ENCODE results near the gene PPIL1. TPM values are rescaled to one million over a fixed set of nuclear protein-coding genes. Genes with fewer than 3 reads are reported as not detected.

The PPIL1 gene
- total RNA-seq, 4 donors from 2014 or later: 6.0 to 14.0 (median 6.4) TPM

- no peaks in the 10 kb centered on the region for H3K4me1 ChIP-seq
- no peak overlapping the region for H3K4me3 ChIP-seq
- no peak overlapping the region for H3K27ac ChIP-seq
- no peaks in the 10 kb centered on the region for H3K9me3 ChIP-seq
- no peak for DNase-seq
- TF ChIP-seq, protein P1, sequence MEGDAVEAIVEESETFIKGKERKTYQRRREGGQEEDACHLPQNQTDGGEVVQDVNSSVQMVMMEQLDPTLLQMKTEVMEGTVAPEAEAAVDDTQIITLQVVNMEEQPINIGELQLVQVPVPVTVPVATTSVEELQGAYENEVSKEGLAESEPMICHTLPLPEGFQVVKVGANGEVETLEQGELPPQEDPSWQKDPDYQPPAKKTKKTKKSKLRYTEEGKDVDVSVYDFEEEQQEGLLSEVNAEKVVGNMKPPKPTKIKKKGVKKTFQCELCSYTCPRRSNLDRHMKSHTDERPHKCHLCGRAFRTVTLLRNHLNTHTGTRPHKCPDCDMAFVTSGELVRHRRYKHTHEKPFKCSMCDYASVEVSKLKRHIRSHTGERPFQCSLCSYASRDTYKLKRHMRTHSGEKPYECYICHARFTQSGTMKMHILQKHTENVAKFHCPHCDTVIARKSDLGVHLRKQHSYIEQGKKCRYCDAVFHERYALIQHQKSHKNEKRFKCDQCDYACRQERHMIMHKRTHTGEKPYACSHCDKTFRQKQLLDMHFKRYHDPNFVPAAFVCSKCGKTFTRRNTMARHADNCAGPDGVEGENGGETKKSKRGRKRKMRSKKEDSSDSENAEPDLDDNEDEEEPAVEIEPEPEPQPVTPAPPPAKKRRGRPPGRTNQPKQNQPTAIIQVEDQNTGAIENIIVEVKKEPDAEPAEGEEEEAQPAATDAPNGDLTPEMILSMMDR (IDR thresholded peaks at IDR 0.05): no peak
- TF ChIP-seq POLR2A (IDR thresholded peaks at IDR 0.05): no peak
- no peaks in the 10 kb centered on the region for H3K27me3 ChIP-seq
- H3K36me3 ChIP-seq: no peaks in the 10 kb centered on the region
Measured at GRCh38 chr6:36807750-36808149, 66.9 kb downstream of the PPIL1 start.

- Histone ChIP-seq H3K9me3 (no peaks in the 10 kb centered on the region), H3K4me3 (no peak overlapping the region), H3K4me1 (no peaks in the 10 kb centered on the region), H3K27me3 (no peaks in the 10 kb centered on the region), H3K27ac (no peak overlapping the region), H3K36me3 (no peaks in the 10 kb centered on the region)
- no peak for DNase-seq
- TF ChIP-seq, protein P1 (IDR thresholded peaks at IDR 0.05): no peak
- no peak for TF ChIP-seq POLR2A (IDR thresholded peaks at IDR 0.05)
Measured at GRCh38 chr6:36807143-36807542, 67.5 kb downstream of the PPIL1 start.

GRCh38 chr6:36805917-36806316, 68.7 kb downstream of the PPIL1 start:
- Histone ChIP-seq H3K4me3 (no peak overlapping the region), H3K4me1 (no peaks in the 10 kb centered on the region), H3K27ac (no peak overlapping the region), H3K9me3 (no peaks in the 10 kb centered on the region), H3K27me3 (no peaks in the 10 kb centered on the region), H3K36me3 (no peaks in the 10 kb centered on the region)
- no peak for TF ChIP-seq POLR2A (IDR thresholded peaks at IDR 0.05)
- TF ChIP-seq, protein P1 (IDR thresholded peaks at IDR 0.05): no peak
- no peak for DNase-seq

DNA sequence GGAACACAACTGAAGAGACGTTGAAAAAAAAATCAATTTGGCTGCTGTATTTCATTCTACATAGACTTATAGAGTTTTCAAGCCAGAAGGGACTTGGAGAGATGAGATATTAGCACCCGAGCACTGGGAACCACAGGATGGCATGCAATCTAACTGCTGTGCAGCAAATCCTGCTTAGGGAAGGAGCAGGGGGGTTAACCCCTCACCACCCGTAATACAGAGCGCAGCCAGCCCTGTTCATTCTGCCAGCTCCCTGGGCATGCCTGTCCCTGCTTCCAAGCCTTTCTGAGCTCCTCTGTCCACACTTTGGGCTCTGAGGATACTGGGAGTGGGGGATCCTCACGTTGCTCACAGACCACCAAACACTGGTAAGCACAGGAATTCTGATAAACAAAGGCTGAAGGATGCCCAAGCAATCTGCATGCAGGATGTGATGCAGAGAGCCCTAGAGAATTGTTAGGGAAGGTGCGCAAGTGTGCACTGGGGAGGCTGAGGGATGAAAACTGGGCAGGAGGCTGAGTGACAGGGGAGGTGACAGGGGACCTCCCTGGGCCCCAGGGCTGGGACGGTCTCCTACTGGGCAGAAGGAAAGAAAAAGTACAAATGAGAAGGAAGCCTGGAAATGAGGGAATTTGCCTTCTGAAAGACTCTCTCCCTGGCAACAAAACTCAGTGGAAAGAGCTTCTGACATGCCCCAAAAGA, 69.4 kb downstream of the PPIL1 start:
- H3K27ac ChIP-seq: no peak overlapping the region

More for the DNA sequence above, 69.4 kb downstream of the PPIL1 start:
- TF ChIP-seq POLR2A (IDR thresholded peaks at IDR 0.05): no peak
- TF ChIP-seq, protein P1 (IDR thresholded peaks at IDR 0.05): no peak
- H3K27me3 ChIP-seq: no peaks in the 10 kb centered on the region
- no peaks in the 10 kb centered on the region for H3K9me3 ChIP-seq
- no peaks in the 10 kb centered on the region for H3K36me3 ChIP-seq
- H3K4me1 ChIP-seq: no peaks in the 10 kb centered on the region
- no peak for DNase-seq
- no peak overlapping the region for H3K4me3 ChIP-seq

Other genes with a start within 250 kb of the PPIL1 start
- gene CDKN1A, start 196.1 kb downstream of the PPIL1 start, total RNA-seq: 100 to 1,000 TPM in 3 of 4 donors, 10 to 100 TPM in 1; 70.1 to 556 (median 358) TPM
- gene RAB44, start 177.0 kb downstream of the PPIL1 start, total RNA-seq: 1 to 10 TPM in 2 of 4 donors, under 1 TPM in 2; 0.47 to 3.3 (median 0.80) TPM
- 1 to 10 TPM in 3 of 4 donors, under 1 TPM in 1; 0.35 to 5.8 (median 2.9) TPM for gene CPNE5, start 35.4 kb downstream of the PPIL1 start, total RNA-seq
- gene C6orf89, start 11.1 kb upstream of the PPIL1 start, total RNA-seq: 10 to 100 TPM; 25.6 to 39.1 (median 28.9) TPM
- 1 to 10 TPM in 2 of 4 donors, not detected in 2; 1.5 to 6.2 TPM for gene PI16, start 79.9 kb upstream of the PPIL1 start, total RNA-seq
- gene MTCH1, start 111.4 kb upstream of the PPIL1 start, total RNA-seq: 100 to 1,000 TPM; 127 to 186 (median 158) TPM
- gene FGD2, start 130.9 kb upstream of the PPIL1 start, total RNA-seq: 100 to 1,000 TPM in 1 of 4 donors, 10 to 100 TPM in 2, 1 to 10 TPM in 1; 2.5 to 292 (median 34.9) TPM

Measured in Peyer's patch (tissue), 4 donors.